Transverse colon (tissue), 4 donors: ENCODE measurements around the gene FBXL17. TPM values are rescaled to one million over a fixed set of nuclear protein-coding genes. Genes with fewer than 3 reads are reported as not detected.

Experiments used
- DNase-seq: peaks from one replicate; pipeline ENCODE4 v3.0.0-alpha.2; 2019
- H3K27ac ChIP-seq, 4 donors: fragments of 200-600 bp; sonication (generic); 2 replicates each; pipeline ENCODE4 v1.5.1; 2016 to 2018; ENCODE audit warnings: inconsistent platforms in 4 of 4
- H3K27me3 ChIP-seq: fragments of 200-600 bp; sonication (generic); 2 replicates; pipeline ENCODE4 v1.5.1; 2017; ENCODE audit warnings: inconsistent platforms
- H3K36me3 ChIP-seq, 4 donors: fragments of 200-600 bp; sonication (generic); 2 replicates each; pipeline ENCODE4 v1.5.1; 2017 to 2019; ENCODE audit warnings: inconsistent platforms in 4 of 4
- H3K4me1 ChIP-seq, 4 donors: fragments of 200-600 bp; sonication (generic); 2 replicates each; pipeline ENCODE4 v1.5.1; 2017 to 2020; ENCODE audit warnings: inconsistent platforms in 4 of 4
- H3K4me3 ChIP-seq, 4 donors: fragments of 200-600 bp; sonication (generic); 1 replicate in 1 of 4; 2 replicates in 3 of 4; pipeline versions ENCODE4 v1.5.1 to v1.6.1; 2017 to 2019; ENCODE audit warnings: inconsistent platforms in 4 of 4
- H3K9me3 ChIP-seq, 2 donors: fragments of 200-600 bp; sonication (generic); 2 replicates each; pipeline ENCODE4 v1.5.1; 2017 to 2019; ENCODE audit warnings: inconsistent platforms in 2 of 2
- CTCF ChIP-seq, 5 experiments: fragments of 200-600 bp in 3 of 5; fragments of 450-650 bp in 2 of 5; sonication (generic) in 3 of 5; IDR thresholded peaks; 1 replicate in 2 of 5; 2 replicates in 3 of 5; pipeline ENCODE4 v1.5.1; 2016 to 2017; ENCODE audit warnings: antibody characterized with exemption in 5 of 5, inconsistent platforms in 3 of 5, mild to moderate bottlenecking in 2 of 5, moderate library complexity in 1 of 5
- EP300 ChIP-seq: sonication (generic); formaldehyde crosslinking; IDR thresholded peaks from one replicate; pipeline ENCODE4 v1.6.1; 2017; ENCODE audit warnings: antibody characterized with exemption, low read depth
- POLR2A ChIP-seq: fragments of 450-650 bp; IDR thresholded peaks from one replicate; pipeline ENCODE4 v1.6.1; 2016; ENCODE audit warnings: antibody characterized with exemption, mild to moderate bottlenecking, moderate library complexity
- POLR2AphosphoS5 ChIP-seq, 3 donors: sonication (generic); formaldehyde crosslinking; IDR thresholded peaks; one replicate each; pipeline ENCODE4 v1.6.1; 2016; ENCODE audit warnings: antibody characterized with exemption in 3 of 3
- WGBS, 2 donors: methylation state at CpG; one replicate each; pipeline ENCODE4 v1.1.5; 2018; ENCODE audit warnings: low coverage in 1 of 2; 5-methylcytosine and 5-hydroxymethylcytosine counted together
- in situ Hi-C, 4 donors: fragments of 200-750 bp; cut with MboI; loops; one replicate each; pipeline versions ENCODE4 v1.15.0 to v1.15.1; 2017; ENCODE audit warnings: low sequenced_read_pairs in 3 of 4, low pct_ligation_motif_present in 1 of 4, low pct_unique_long_range_greater_than_20kb in 1 of 4
- intact Hi-C: fragments of 100-400 bp; cut with DNase I; formaldehyde crosslinking; loops from one replicate; pipeline ENCODE4 v1.15.1; 2023; ENCODE audit warnings: low total_unique reads
- total RNA-seq, 4 donors: library from RNA; depleted of rRNA; stranded (reverse); fragments of >200 nt; gene quantifications; one replicate each; pipeline ENCODE4 v1.1.0, GENCODE V29; 2016

Gene FBXL17
- total RNA-seq, 4 donors from 2014 or later = 17.7 to 99.5 (median 24.6) TPM

GRCh38 chr5:108340131-108340530 lies 41.8 kb downstream of the FBXL17 start:
- Histone ChIP-seq H3K4me1 (peaks cover 0 to 34% (median 8%) of the 10 kb centered on the region in 4 donors), H3K36me3 (no peaks in the 10 kb centered on the region), H3K4me3 (no peak overlapping the region), H3K27ac (no peak overlapping the region), H3K27me3 (no peaks in the 10 kb centered on the region), H3K9me3 (no peaks in the 10 kb centered on the region)
- intact Hi-C loops (loop anchor here (10.0 kb wide), 1 partner anchor 75 kb away; no protein-coding TSS in a partner anchor), in situ Hi-C loops (loop anchor here in 2 of 4 donors (5.0 to 10.0 kb wide), 2 partner anchors 73 to 75 kb away; no protein-coding TSS in a partner anchor)
- 91 to 94% methylated on average over 8 of the region's 8 CpGs for WGBS, 2 donors
- TF ChIP-seq POLR2AphosphoS5 (IDR thresholded peaks at IDR 0.05) (no peak), CTCF (IDR thresholded peaks at IDR 0.05) (no peak), EP300 (no peak), POLR2A (no peak)
- no peak for DNase-seq

- WGBS, 2 donors = 68 to 69% methylated on average over 1 of the region's 1 CpG
- DNase-seq = no peak
- peaks cover 0 to 24% (median 5%) of the 10 kb centered on the region in 4 donors for H3K4me1 ChIP-seq
- H3K9me3 ChIP-seq = no peaks in the 10 kb centered on the region
- no peak overlapping the region for H3K27ac ChIP-seq
- in situ Hi-C loops (no loop called here), intact Hi-C loops (no loop called here)
- no peaks in the 10 kb centered on the region for H3K27me3 ChIP-seq
- H3K4me3 ChIP-seq = no peak overlapping the region
- TF ChIP-seq CTCF (IDR thresholded peaks at IDR 0.05) = no peak
- TF ChIP-seq EP300 = no peak
- TF ChIP-seq POLR2A = no peak
- H3K36me3 ChIP-seq = no peaks in the 10 kb centered on the region
Observed at GRCh38 chr5:108339220-108339619, 42.7 kb downstream of the FBXL17 start.

DNA sequence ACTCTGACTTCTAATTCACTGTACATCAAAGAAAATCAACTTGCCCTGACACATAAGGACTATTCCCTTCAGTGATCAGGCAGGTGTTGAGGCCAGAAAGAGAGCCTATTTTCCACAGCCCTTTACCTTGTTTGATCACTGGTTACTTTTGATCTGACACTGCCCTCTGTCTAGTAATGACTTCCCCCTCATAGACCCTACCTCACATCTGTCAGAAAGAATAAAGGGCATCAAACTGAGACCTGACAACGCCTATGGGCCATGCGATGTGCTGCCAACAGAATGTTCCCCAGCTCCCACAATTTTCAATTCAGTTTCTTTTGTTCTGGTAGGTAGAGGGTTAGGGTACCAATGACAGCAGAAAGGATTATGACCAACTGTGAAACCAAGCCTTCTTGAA lies 47.7 kb downstream of the FBXL17 start:
- no peak for DNase-seq
- 98 to 100% methylated on average over 1 to 2 of the region's 2 CpGs for WGBS, 2 donors
- H3K4me3 ChIP-seq = no peak overlapping the region
- peaks cover 0 to 5% (median 0%) of the 10 kb centered on the region in 4 donors for H3K4me1 ChIP-seq
- in situ Hi-C loops (no loop called here), intact Hi-C loops (no loop called here)
- TF ChIP-seq POLR2AphosphoS5 (IDR thresholded peaks at IDR 0.05) (no peak), EP300 (no peak), POLR2A (no peak), CTCF (IDR thresholded peaks at IDR 0.05) (no peak)
- H3K27me3 ChIP-seq = no peaks in the 10 kb centered on the region
- no peak overlapping the region for H3K27ac ChIP-seq
- no peaks in the 10 kb centered on the region for H3K9me3 ChIP-seq
- no peaks in the 10 kb centered on the region for H3K36me3 ChIP-seq

DNA sequence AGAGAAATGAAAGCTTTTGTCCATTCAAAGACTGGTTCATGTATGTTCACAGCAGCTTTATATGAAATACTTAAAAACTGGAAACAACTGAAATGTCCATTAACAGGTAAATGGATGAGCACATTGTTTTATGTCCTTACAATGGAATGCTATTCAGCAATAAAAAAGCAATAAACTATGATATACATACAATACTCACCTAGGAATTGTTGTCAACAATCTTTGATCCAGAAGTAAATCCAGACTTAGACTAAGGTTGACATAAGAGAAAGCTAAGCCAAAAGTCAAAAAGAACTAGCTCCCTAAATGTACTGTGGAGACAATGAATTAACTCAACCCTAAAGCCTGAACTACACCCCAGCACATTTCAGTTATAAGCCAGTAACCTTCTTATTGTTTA lies 54.9 kb downstream of the FBXL17 start:
- Histone ChIP-seq H3K27ac (no peak overlapping the region), H3K9me3 (no peaks in the 10 kb centered on the region), H3K4me3 (no peak overlapping the region), H3K36me3 (no peaks in the 10 kb centered on the region), H3K4me1 (peaks cover 0 to 27% (median 6%) of the 10 kb centered on the region in 4 donors), H3K27me3 (no peaks in the 10 kb centered on the region)
- no peak for DNase-seq
- in situ Hi-C loops (no loop called here), intact Hi-C loops (no loop called here)
- no peak for TF ChIP-seq POLR2A
- TF ChIP-seq CTCF (IDR thresholded peaks at IDR 0.05) = no peak
- no peak for TF ChIP-seq POLR2AphosphoS5 (IDR thresholded peaks at IDR 0.05)
- TF ChIP-seq EP300 = no peak
